Stimulated activated memory B cell treated with anti-CD40 and anti-IgM and Interleukin-4, amounts not matched to agents 10 μg/mL and 1 μg/mL and 100 μg/mL, for 72 hours (primary cell): ENCODE measurements around the gene OR2M7.
"Not testable (repeated sequence)": the region's sequence is repeated elsewhere in the genome, so short reads cannot be mapped to it uniquely, and the experiment has no call there.

Source experiments
- ATAC-seq: fragments of 150-1000 bp; cut with Tn5 transposase; 2 replicates; pipeline ENCODE4 v1.10.0; 2021
- H3K27ac Mint-ChIP-seq: one replicate; pipeline ENCODE4 v1.8.0; 2022; ENCODE audit warnings: mild to moderate bottlenecking, mixed read lengths
- H3K27me3 Mint-ChIP-seq: one replicate; pipeline ENCODE4 v1.8.0; 2022; ENCODE audit warnings: mixed read lengths
- H3K36me3 Mint-ChIP-seq: one replicate; pipeline ENCODE4 v1.8.0; 2022; ENCODE audit warnings: mixed read lengths
- H3K4me1 Mint-ChIP-seq: one replicate; pipeline ENCODE4 v1.8.0; 2022; ENCODE audit warnings: mixed read lengths
- H3K4me3 Mint-ChIP-seq: one replicate; pipeline ENCODE4 v1.8.0; 2022; ENCODE audit warnings: mild to moderate bottlenecking, moderate library complexity, mixed read lengths
- H3K9me3 Mint-ChIP-seq: one replicate; pipeline ENCODE4 v1.8.0; 2022; ENCODE audit warnings: mixed read lengths

The OR2M7 gene

DNA sequence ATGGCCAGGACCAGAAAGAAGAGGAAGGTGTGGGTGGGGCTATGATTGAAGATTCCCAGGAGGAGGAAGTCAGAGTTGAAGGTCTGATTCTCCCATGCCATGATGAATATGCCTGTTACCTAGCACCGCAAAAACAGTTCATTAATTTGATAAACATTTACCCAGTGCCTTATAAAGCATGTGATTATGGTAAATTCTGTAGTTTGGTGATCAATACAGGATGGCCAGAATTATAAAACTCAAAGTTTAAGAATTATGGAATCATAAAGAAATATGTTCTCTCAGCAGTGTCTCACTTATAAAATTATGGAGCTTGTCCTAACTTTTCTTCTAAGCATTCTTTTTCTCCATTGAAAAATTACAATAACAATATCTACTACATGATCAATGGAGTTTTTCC, at the start of gene OR2M7:
OR2M7 (minus strand) TSS at position 101 of the 400 bp plus-strand sequence; CDS start at position 101, 0 bp downstream.
- no peaks in the 10 kb centered on the region for H3K36me3 Mint-ChIP-seq
- H3K4me1 Mint-ChIP-seq: no peaks in the 10 kb centered on the region
- no peaks in the 10 kb centered on the region for H3K9me3 Mint-ChIP-seq
- H3K4me3 Mint-ChIP-seq: no peak within 1 kb of the TSS
- ATAC-seq: no peak
- H3K27ac Mint-ChIP-seq: no peak within 1 kb of the TSS
- peaks cover 28% of the 10 kb centered on the region for H3K27me3 Mint-ChIP-seq

DNA sequence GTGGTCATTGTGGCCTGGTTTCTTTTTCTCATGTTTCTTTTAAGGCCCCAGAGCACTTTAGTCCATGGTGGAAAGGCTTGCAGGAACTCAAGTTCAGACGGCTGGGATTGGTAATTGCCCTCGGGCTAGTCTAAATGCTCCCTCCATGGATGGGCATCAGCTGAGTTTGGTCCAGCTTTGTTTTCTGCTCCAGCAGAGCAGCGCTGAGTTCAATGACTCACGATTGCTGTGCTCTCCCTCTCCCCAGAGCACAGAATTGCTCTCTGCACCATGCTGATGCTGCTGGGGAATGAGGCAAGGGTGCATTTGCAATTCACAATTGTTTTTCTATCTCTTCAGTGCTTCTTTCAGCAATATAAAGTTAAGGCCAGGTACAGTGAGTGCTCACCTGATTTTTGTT, 49.4 kb upstream of the OR2M7 start:
- Mint-ChIP-seq H3K27ac (no peak overlapping the region), H3K4me1 (peaks cover 7% of the 10 kb centered on the region), H3K36me3 (no peaks in the 10 kb centered on the region), H3K27me3 (peaks cover 17% of the 10 kb centered on the region), H3K4me3 (no peak overlapping the region), H3K9me3 (no peaks in the 10 kb centered on the region)
- no peak for ATAC-seq

- H3K36me3 Mint-ChIP-seq: no peaks in the 10 kb centered on the region
- no peak overlapping the region for H3K27ac Mint-ChIP-seq
- no peak for ATAC-seq
- no peak overlapping the region for H3K4me3 Mint-ChIP-seq
- no peaks in the 10 kb centered on the region for H3K9me3 Mint-ChIP-seq
- peaks cover 7% of the 10 kb centered on the region for H3K4me1 Mint-ChIP-seq
- peaks cover 17% of the 10 kb centered on the region for H3K27me3 Mint-ChIP-seq
These were observed 48.0 kb upstream of the OR2M7 start for GRCh38 chr1:248372394-248372793.

DNA sequence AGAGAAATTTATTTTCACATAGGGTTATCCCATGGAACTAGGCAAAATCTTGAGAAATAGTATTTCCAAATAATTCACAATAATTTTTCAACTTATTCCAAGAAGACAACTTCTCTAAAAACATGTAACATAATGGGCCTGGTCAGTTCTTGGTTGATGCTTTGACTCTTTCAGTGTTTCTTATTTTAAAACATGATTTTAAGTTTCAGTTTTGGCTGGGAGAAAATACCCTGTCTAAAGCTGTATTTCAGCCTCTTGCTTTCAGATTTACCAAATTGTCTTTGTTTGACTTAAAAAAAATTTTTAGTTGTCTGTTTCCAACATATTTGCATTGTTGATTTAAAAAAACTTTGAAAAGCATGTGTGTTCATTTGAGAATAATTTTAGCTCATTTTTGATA, 42.2 kb upstream of the OR2M7 start:
- H3K36me3 Mint-ChIP-seq: no peaks in the 10 kb centered on the region
- H3K27me3 Mint-ChIP-seq: peaks cover 31% of the 10 kb centered on the region
- no peak for ATAC-seq
- H3K9me3 Mint-ChIP-seq: no peaks in the 10 kb centered on the region
- no peak overlapping the region for H3K4me3 Mint-ChIP-seq
- no peaks in the 10 kb centered on the region for H3K4me1 Mint-ChIP-seq
- H3K27ac Mint-ChIP-seq: no peak overlapping the region

GRCh38 chr1:248361121-248361715, 36.9 kb upstream of the OR2M7 start, which contains the start of gene OR2T4:
Gene OR2T4 (plus strand): TSS chr1:248361665. CDS start chr1:248361665, 0 bp downstream.
- no peak within 1 kb of the TSS for H3K4me3 Mint-ChIP-seq
- ATAC-seq: no peak
- H3K27ac Mint-ChIP-seq: no peak within 1 kb of the TSS
- H3K36me3 Mint-ChIP-seq: no peaks in the 10 kb centered on the region
- H3K9me3 Mint-ChIP-seq: no peaks in the 10 kb centered on the region
- peaks cover 32% of the 10 kb centered on the region for H3K27me3 Mint-ChIP-seq
- no peaks in the 10 kb centered on the region for H3K4me1 Mint-ChIP-seq

- Mint-ChIP-seq H3K27ac (no peak overlapping the region), H3K9me3 (no peaks in the 10 kb centered on the region), H3K4me3 (no peak overlapping the region), H3K36me3 (no peaks in the 10 kb centered on the region), H3K4me1 (no peaks in the 10 kb centered on the region), H3K27me3 (peaks cover 18% of the 10 kb centered on the region)
- no peak for ATAC-seq
These were observed 35.0 kb upstream of the OR2M7 start for GRCh38 chr1:248359415-248359814.

DNA sequence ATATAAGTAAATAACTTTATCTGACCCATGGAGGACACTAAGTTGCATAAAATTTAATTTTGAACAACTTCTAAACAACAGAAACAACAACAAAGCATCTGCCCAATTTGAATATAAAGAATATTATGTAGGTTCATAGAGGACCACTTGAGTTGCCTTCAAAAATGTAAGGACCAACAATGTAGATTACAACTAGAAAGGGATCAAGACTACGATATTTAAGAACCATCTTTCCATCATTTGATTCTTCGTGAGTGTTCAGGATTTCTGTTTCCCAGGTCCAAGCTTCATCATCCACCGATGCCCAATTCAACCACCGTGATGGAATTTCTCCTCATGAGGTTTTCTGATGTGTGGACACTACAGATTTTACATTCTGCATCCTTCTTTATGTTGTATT, 24.1 kb upstream of the OR2M7 start, which contains the start of gene OR14C36:
OR14C36 (plus strand) TSS at position 301 of the 400 bp plus-strand sequence; CDS start at position 301, 0 bp downstream.
- H3K27me3 Mint-ChIP-seq: no peaks in the 10 kb centered on the region
- no peaks in the 10 kb centered on the region for H3K4me1 Mint-ChIP-seq
- ATAC-seq: no peak
- no peak within 1 kb of the TSS for H3K4me3 Mint-ChIP-seq
- H3K9me3 Mint-ChIP-seq: no peaks in the 10 kb centered on the region
- H3K36me3 Mint-ChIP-seq: no peaks in the 10 kb centered on the region
- H3K27ac Mint-ChIP-seq: no peak within 1 kb of the TSS

- no peak for ATAC-seq
These were observed 19.1 kb upstream of the OR2M7 start for GRCh38 chr1:248343451-248343850.

DNA sequence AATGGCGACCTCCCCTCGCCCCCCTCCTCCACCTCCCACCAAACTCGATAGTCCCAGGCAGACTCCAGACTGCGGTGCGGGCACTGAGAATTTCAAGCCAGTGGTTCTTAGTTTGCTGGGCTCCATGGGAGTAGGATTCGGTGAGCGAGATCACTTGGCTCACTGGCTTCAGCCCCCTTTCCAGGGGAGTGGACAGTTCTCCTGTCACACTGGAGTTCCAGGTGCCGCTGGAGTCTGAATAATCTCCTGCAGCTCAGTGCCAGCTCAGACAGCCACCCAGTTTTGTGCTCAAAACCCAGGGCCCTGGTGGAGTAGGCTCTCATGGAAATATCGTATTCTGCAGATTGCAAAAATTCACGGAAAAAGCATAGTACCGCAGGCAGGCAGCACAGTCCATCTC, 7.6 kb downstream of the OR2M7 start:
- Mint-ChIP-seq H3K4me3 (no peak overlapping the region), H3K9me3 (peaks cover 18% of the 10 kb centered on the region), H3K27me3 (peaks cover 65% of the 10 kb centered on the region), H3K36me3 (no peaks in the 10 kb centered on the region), H3K4me1 (no peaks in the 10 kb centered on the region), H3K27ac (no peak overlapping the region)
- no peak for ATAC-seq

More at GRCh38 chr1:248343451-248343850, 19.1 kb upstream of the OR2M7 start:
- no peak overlapping the region for H3K27ac Mint-ChIP-seq
- H3K4me3 Mint-ChIP-seq: no peak overlapping the region
- H3K9me3 Mint-ChIP-seq: no peaks in the 10 kb centered on the region
- no peaks in the 10 kb centered on the region for H3K36me3 Mint-ChIP-seq
- H3K4me1 Mint-ChIP-seq: no peaks in the 10 kb centered on the region
- H3K27me3 Mint-ChIP-seq: no peaks in the 10 kb centered on the region

DNA sequence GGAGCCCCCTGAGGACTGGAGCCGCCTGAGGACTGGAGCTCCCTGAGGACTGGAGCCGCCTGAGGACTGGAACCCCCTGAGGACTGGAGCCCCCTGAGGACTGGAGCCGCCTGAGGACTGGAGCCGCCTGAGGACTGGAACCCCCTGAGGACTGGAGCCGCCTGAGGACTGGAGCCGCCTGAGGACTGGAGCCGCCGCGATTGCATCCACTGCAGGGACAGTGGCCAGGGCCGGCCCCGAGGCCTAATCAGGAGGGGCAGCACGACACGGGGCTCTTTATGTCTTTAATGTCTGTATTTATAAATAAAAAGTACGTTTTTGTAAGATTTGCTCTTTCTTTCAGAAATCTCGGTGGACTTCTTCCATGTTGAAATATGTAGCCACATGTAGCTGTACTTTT, 17.6 kb downstream of the OR2M7 start:
- H3K4me3 Mint-ChIP-seq, H3K9me3 Mint-ChIP-seq, H3K36me3 Mint-ChIP-seq, ATAC-seq, H3K27me3 Mint-ChIP-seq, H3K4me1 Mint-ChIP-seq, H3K27ac Mint-ChIP-seq: not testable (repeated sequence)

DNA sequence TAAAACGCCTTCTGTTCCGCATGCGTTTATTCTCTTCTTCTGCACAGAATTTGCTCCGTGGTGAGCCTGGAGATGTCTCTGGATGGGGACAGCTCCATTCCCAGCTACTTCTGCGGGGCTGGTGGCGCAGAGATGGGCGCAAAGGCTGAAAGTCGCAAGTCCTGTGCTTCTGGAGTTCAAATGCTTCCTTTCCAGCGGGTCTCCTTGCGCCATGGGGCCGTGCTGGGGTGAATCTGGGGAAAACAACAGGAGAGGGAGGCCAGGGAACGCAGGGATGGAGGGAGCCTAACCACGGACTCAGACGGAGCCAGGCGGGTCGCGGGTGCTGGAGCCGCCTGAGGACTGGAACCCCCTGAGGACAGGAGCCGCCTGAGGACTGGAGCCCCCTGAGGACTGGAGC, 18.3 kb downstream of the OR2M7 start:
- Mint-ChIP-seq H3K27ac (no peak overlapping the region), H3K9me3 (no peaks in the 10 kb centered on the region), H3K27me3 (no peaks in the 10 kb centered on the region), H3K4me3 (no peak overlapping the region), H3K4me1 (no peaks in the 10 kb centered on the region), H3K36me3 (no peaks in the 10 kb centered on the region)
- no peak for ATAC-seq

GRCh38 chr1:248305672-248306071, 18.7 kb downstream of the OR2M7 start:
- ATAC-seq, H3K9me3 Mint-ChIP-seq, H3K27ac Mint-ChIP-seq, H3K4me3 Mint-ChIP-seq, H3K4me1 Mint-ChIP-seq, H3K36me3 Mint-ChIP-seq, H3K27me3 Mint-ChIP-seq: not testable (repeated sequence)

- Mint-ChIP-seq H3K4me3 (no peak within 1 kb of the TSS), H3K9me3 (no peaks in the 10 kb centered on the region), H3K4me1 (no peaks in the 10 kb centered on the region), H3K27ac (no peak within 1 kb of the TSS), H3K36me3 (no peaks in the 10 kb centered on the region), H3K27me3 (no peaks in the 10 kb centered on the region)
- no peak for ATAC-seq
These were observed 21.0 kb downstream of the OR2M7 start, which contains the start of gene OR2T12 for GRCh38 chr1:248303324-248303723. Gene OR2T12 (minus strand): TSS chr1:248303424. CDS start chr1:248295578, 7,846 bp downstream.

DNA sequence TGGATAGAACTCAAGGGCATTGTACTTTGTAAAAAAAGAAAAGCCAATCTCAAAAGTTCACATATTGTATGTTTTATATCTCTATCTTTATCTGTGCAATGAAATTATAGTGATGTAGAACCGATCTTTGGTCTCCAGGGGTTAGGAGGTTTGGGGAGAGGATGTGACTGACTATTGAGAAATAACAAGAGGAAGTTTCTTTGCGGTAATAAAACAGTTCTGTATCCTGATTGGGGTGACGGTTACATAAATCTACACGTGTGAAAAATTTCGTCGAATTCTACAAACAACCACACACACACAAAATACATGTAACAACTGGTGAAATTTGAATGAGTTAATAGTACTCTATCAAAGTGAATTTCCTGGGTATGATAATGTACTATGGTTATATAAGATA, 36.0 kb downstream of the OR2M7 start:
- H3K27ac Mint-ChIP-seq: no peak overlapping the region
- no peaks in the 10 kb centered on the region for H3K27me3 Mint-ChIP-seq

DNA sequence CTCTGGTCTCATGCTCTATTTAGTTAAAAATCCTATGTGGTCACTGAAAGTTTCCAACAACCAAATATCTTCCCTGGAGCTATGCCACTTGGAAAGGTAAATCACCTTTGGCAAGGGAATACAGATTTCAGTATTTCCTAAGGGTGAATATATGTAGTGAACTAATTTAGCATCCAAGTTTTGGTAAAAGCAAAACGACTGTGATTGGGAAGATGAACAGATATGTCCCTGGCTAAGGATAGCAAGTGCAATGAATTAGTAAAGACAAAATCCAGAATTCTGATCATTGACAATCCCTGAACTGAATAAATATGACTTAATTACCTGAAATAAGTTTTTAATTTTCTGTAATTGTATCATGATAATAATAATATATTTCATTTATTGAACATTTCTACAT, 46.5 kb downstream of the OR2M7 start, which contains the start of gene OR2T33:
OR2T33 (minus strand) TSS at position 101 of the 400 bp plus-strand sequence. CDS start 4,162 bp downstream, outside the sequence.
- H3K4me3 Mint-ChIP-seq: no peak within 1 kb of the TSS
- H3K27ac Mint-ChIP-seq: no peak within 1 kb of the TSS
- H3K36me3 Mint-ChIP-seq: no peaks in the 10 kb centered on the region
- H3K9me3 Mint-ChIP-seq: peaks cover 3% of the 10 kb centered on the region
- no peaks in the 10 kb centered on the region for H3K4me1 Mint-ChIP-seq
- H3K27me3 Mint-ChIP-seq: no peaks in the 10 kb centered on the region
- no peak for ATAC-seq

More for the DNA sequence above, 36.0 kb downstream of the OR2M7 start:
- no peaks in the 10 kb centered on the region for H3K36me3 Mint-ChIP-seq
- ATAC-seq: no peak
- H3K4me3 Mint-ChIP-seq: no peak overlapping the region
- no peaks in the 10 kb centered on the region for H3K9me3 Mint-ChIP-seq
- no peaks in the 10 kb centered on the region for H3K4me1 Mint-ChIP-seq
